GM12878 (cell line): Measurements from ENCODE around the gene CUEDC1. TPM values are rescaled to one million over a fixed set of nuclear protein-coding genes. Genes with fewer than 3 reads are reported as not detected.

Experiments used
- ATAC-seq: fragments of 200-7000 bp; cut with Tn5 transposase; 3 replicates; pipeline ENCODE4 v1.9.1; 2020; ENCODE audit warnings: mild to moderate bottlenecking, moderate library complexity
- BruUV-seq: library from RNA; stranded (reverse); fragments of 400-500 nt; replicated peaks from 2 replicates; lab custom pipeline; 2021; lab: Mats Ljungman, UMichigan
- CTCF ChIA-PET: fragments of 300-600 bp; sonication (Branson Sonifier 250); formaldehyde crosslinking; extraction: SDS; loops from one replicate; lab custom pipeline; 2021; ENCODE audit warnings: inconsistent platforms; lab: Yijun Ruan, JAX
- POLR2A ChIA-PET: fragments of 350-600 bp; formaldehyde crosslinking; extraction: SDS; loops from one replicate; lab custom pipeline; 2021; ENCODE audit warnings: inconsistent platforms; lab: Charles Lee
- RAD21 ChIA-PET: fragments of 300-600 bp; sonication (Branson Sonifier 250); formaldehyde crosslinking; loops from one replicate; lab custom pipeline; 2023; ENCODE audit warnings: antibody characterized with exemption; ENCODE audit not compliant: unreplicated experiment; lab: Charles Lee
- SMC1A ChIA-PET: fragments of 300-600 bp; sonication (Branson Sonifier 250); formaldehyde crosslinking; loops from one replicate; lab custom pipeline; 2023; ENCODE audit not compliant: unreplicated experiment, uncharacterized antibody; lab: Charles Lee
- DNase-seq: peaks from one replicate; pipeline ENCODE4 v3.0.0-alpha.2; 2011; ENCODE audit warnings: low read depth, low spot score
- FAIRE-seq: peaks from 3 replicates; lab custom pipeline; 2011; peaks lifted over from hg19 to GRCh38; lab: Jason Lieb, UNC
- H2AFZ ChIP-seq: 2 replicates; pipeline ENCODE4 v1.6.0; 2011; ENCODE audit warnings: low read depth, low read length, control low read depth; ENCODE audit not compliant: control insufficient read depth
- H3K27ac ChIP-seq: 2 replicates; pipeline ENCODE4 v1.5.1; 2011; ENCODE audit warnings: control low read depth; ENCODE audit not compliant: control insufficient read depth, insufficient read depth
- H3K27me3 ChIP-seq, 2 experiments: replicated peaks in 1 of 2; 2 replicates each; pipeline versions ENCODE4 v1.6.0 to v1.6.1; 2011; ENCODE audit warnings: low read length in 1 of 2; ENCODE audit not compliant: control insufficient read depth in 2 of 2, insufficient read depth in 2 of 2
- H3K36me3 ChIP-seq, 2 experiments: 2 replicates each; pipeline ENCODE4 v1.5.1; 2011; ENCODE audit warnings: low read length in 1 of 2; ENCODE audit not compliant: control insufficient read depth in 2 of 2, insufficient read depth in 2 of 2
- H3K4me1 ChIP-seq: 2 replicates; pipeline ENCODE4 v1.6.1; 2011; ENCODE audit warnings: mild to moderate bottlenecking, low read length, moderate library complexity, mixed read lengths; ENCODE audit not compliant: control insufficient read depth, insufficient read depth
- H3K4me2 ChIP-seq: 2 replicates; pipeline ENCODE4 v1.6.0; 2011; ENCODE audit warnings: control low read depth; ENCODE audit not compliant: control insufficient read depth, insufficient read depth
- H3K4me3 ChIP-seq: fragments of 200-600 bp; sonication (generic); 2 replicates; pipeline ENCODE4 v1.5.1; 2016
- H3K79me2 ChIP-seq: 2 replicates; pipeline ENCODE4 v1.6.0; 2011; ENCODE audit warnings: low read length; ENCODE audit not compliant: control insufficient read depth, insufficient read depth
- H3K9ac ChIP-seq: 2 replicates; pipeline ENCODE4 v1.8.0; 2011; ENCODE audit warnings: low read length, control low read depth, mixed read lengths; ENCODE audit not compliant: control insufficient read depth, insufficient read depth
- H3K9me3 ChIP-seq: replicated peaks from 3 replicates; pipeline ENCODE4 v1.5.1; 2011; ENCODE audit warnings: mild to moderate bottlenecking, low read length; ENCODE audit not compliant: control insufficient read depth, insufficient read depth
- H4K20me1 ChIP-seq: 2 replicates; pipeline ENCODE4 v1.6.0; 2011; ENCODE audit not compliant: control insufficient read depth, insufficient read depth
- BACH1 ChIP-seq: fragments of 450-650 bp; IDR thresholded peaks from 2 replicates; pipeline ENCODE4 v1.6.1; 2017; ENCODE audit warnings: mild to moderate bottlenecking, borderline replicate concordance
- CBFB ChIP-seq: IDR thresholded peaks from 2 replicates; pipeline ENCODE4 v1.6.1; 2016; ENCODE audit warnings: antibody characterized with exemption, low read depth
- ESRRA ChIP-seq: IDR thresholded peaks from 2 replicates; pipeline ENCODE4 v1.6.1; 2012; ENCODE audit warnings: mild to moderate bottlenecking, low read length, improper control_type of control experiment
- GATAD2B ChIP-seq: fragments of 450-650 bp; conservative IDR thresholded peaks from 2 replicates; pipeline ENCODE4 v1.6.1; 2017; ENCODE audit warnings: low read depth, mild to moderate bottlenecking, moderate library complexity
- IKZF2 ChIP-seq, 2 experiments: fragments of 450-650 bp; IDR thresholded peaks; 2 replicates each; pipeline ENCODE4 v1.6.1; 2017; ENCODE audit warnings: mild to moderate bottlenecking in 2 of 2, moderate library complexity in 2 of 2
- KAT2A ChIP-seq: conservative IDR thresholded peaks from 2 replicates; pipeline ENCODE4 v1.6.1; 2011; ENCODE audit warnings: low read depth, low read length; ENCODE audit not compliant: control insufficient read depth
- MYC ChIP-seq: IDR thresholded peaks from 2 replicates; pipeline ENCODE4 v1.6.1; 2011; ENCODE audit warnings: mild to moderate bottlenecking, low read length, moderate library complexity, inconsistent platforms; ENCODE audit not compliant: insufficient read depth, insufficient replicate concordance, insufficient read length, severe bottlenecking
- NBN ChIP-seq: fragments of 450-650 bp; IDR thresholded peaks from 2 replicates; pipeline ENCODE4 v1.6.1; 2016
- SMAD5 ChIP-seq: IDR thresholded peaks from 2 replicates; pipeline ENCODE4 v1.6.1; 2016; ENCODE audit warnings: antibody characterized with exemption, low read depth
- SREBF1 ChIP-seq: IDR thresholded peaks from 2 replicates; pipeline ENCODE4 v1.6.1; 2012; ENCODE audit warnings: mild to moderate bottlenecking, low read length
- SUZ12 ChIP-seq: fragments of 200-600 bp; sonication (generic); IDR thresholded peaks from one replicate; pipeline ENCODE4 v1.6.1; 2018; ENCODE audit warnings: antibody characterized with exemption, mild to moderate bottlenecking; ENCODE audit not compliant: unreplicated experiment
- TAF1 ChIP-seq: IDR thresholded peaks from 2 replicates; pipeline ENCODE4 v1.6.1; 2011; ENCODE audit warnings: mild to moderate bottlenecking, low read depth, low read length, borderline replicate concordance
- WGBS: methylation state at CpG from one replicate; pipeline ENCODE4 v1.1.6; 2016; ENCODE audit warnings: low lambda C conversion rate; ENCODE audit not compliant: insufficient replicate concordance, insufficient coverage; ENCODE audit errors: missing lambda C conversion rate; 5-methylcytosine and 5-hydroxymethylcytosine counted together
- in situ Hi-C: fragments of 300-500 bp; cut with MboI; formaldehyde crosslinking; loops from 9 replicates; pipeline ENCODE4 v1.14.3; 2018; ENCODE audit warnings: mixed read lengths
- intact Hi-C: fragments of 100-400 bp; cut with micrococcal nuclease; formaldehyde crosslinking; loops from one replicate; pipeline ENCODE4 v1.14.2; 2022; ENCODE audit not compliant: unreplicated experiment
- polyA plus RNA-seq, 11 experiments: library from polyadenylated mRNA; depleted of rRNA in 4 of 11; unstranded in 6 of 11; stranded (reverse) in 5 of 11; fragments of >200 nt; fragmentation: Nextera tagmentation in 4 of 11; fragmentation: Illumina TruSeq in 1 of 11; extraction: Ambion mirVana in 4 of 11; extraction: Trizol in 1 of 11; gene quantifications; 1 replicate in 1 of 11; 2 replicates in 10 of 11; pipeline versions ENCODE4 v1.2.1 to v1.2.3, GENCODE V29; 2011 to 2016; ENCODE audit warnings: inconsistent platforms in 2 of 11, missing spikeins in 2 of 11, low read depth in 1 of 11
- total RNA-seq, 4 experiments: library from RNA; depleted of rRNA in 3 of 4; stranded (reverse); fragments of >200 nt in 3 of 4; fragmentation: Illumina TruSeq in 1 of 4; extraction: Trizol in 1 of 4; gene quantifications; 2 replicates each; pipeline versions ENCODE4 v1.2.1 to v1.2.3, GENCODE V29; 2013 to 2021
- TF ChIP-seq, protein P1 (sequence below): IDR thresholded peaks from 2 replicates; pipeline ENCODE4 v1.6.1; 2011; ENCODE audit warnings: borderline replicate concordance, low read depth, mild to moderate bottlenecking, moderate library complexity, mixed read lengths, low read length; ENCODE audit not compliant: insufficient read depth; ENCODE audit errors: extremely low read length
- TF ChIP-seq, protein P2 (sequence below): IDR thresholded peaks from 2 replicates; pipeline ENCODE4 v1.6.1; 2012; ENCODE audit warnings: improper control_type of control experiment, low read depth, low read length; ENCODE audit not compliant: insufficient replicate concordance
- TF ChIP-seq, protein P3 (sequence below): IDR thresholded peaks from 2 replicates; pipeline ENCODE4 v1.6.1; 2011; ENCODE audit warnings: mild to moderate bottlenecking, low read depth, low read length, moderate library complexity; ENCODE audit not compliant: insufficient replicate concordance

CUEDC1 gene
- total and polyA plus RNA-seq, 10 of the 15 experiments (the other 5 are each of a cell fraction or from before 2014, with no cell fraction given): 0.24 to 7.4 (median 1.8) TPM

DNA sequence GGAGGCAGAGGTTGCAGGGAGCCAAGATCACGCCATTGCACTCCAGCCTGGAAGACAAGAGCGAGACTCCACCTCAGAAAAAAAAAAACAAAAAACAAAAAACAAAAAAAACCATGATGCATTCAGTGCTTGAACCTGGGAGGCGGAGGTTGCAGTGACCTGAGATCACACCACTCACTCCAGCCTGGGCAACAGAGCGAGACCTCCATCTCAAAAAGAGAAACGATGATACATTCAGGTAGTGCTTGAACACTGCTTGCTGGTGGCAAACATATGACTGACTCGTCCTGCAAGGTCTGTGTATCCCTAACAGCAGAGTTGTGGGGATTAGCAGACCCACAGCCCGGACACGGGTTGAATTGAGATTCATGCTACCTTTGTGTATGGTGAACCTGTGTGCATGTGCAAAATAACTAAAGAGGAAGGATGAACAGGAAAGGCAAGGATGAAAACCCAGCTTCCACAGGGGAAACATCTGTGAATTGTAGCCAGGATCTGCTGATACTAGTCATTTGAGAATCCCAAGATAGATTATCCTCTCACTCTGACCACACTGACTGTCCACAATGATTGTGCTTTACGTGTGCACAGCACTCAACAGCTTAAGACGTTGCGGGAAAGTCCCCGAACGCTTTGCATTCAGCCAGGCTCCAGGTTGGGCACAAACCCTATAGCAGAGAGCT, 53.0 kb downstream of the CUEDC1 start:
- peak; percentile 88 for DNase-seq
- intact Hi-C loops: loop anchor here (2.0 to 5.0 kb wide), 3 partner anchors 45 to 435 kb away; partner anchors contain the start of gene MRPS23
- ChIA-PET RAD21 (interaction anchor here (0.8 to 7.3 kb wide), 11 partner anchors 9 to 433 kb away, joined by 3 to 100 read pairs (median 18); partner anchors contain the start of genes CUEDC1, DYNLL2 and SRSF1), SMC1A (interaction anchor here (0.9 to 8.1 kb wide), 13 partner anchors 12 to 98 kb away, joined by 3 to 102 read pairs (median 7); partner anchors contain the start of gene CUEDC1), CTCF (interaction anchor here (0.9 to 8.5 kb wide), 12 partner anchors 9 to 96 kb away, joined by 3 to 134 read pairs (median 10); no protein-coding TSS in a partner anchor), POLR2A (interaction anchor here (0.8 to 4.7 kb wide), 7 partner anchors 28 to 105 kb away, joined by 3 to 50 read pairs (median 6); no protein-coding TSS in a partner anchor)
- Histone ChIP-seq H3K4me1 (peaks cover 58% of the 10 kb centered on the region), H3K79me2 (no peaks in the 10 kb centered on the region), H3K4me2 (peak overlapping the region; percentile 44), H3K36me3 (no peaks in the 10 kb centered on the region), H3K27me3 (no peaks in the 10 kb centered on the region), H3K9me3 (no peaks in the 10 kb centered on the region; the same call in 2 of the 3 replicates), H2AFZ (no peak overlapping the region), H3K4me3 (peak overlapping the region; percentile 35; the same call in 1 of the 2 replicates), H3K9ac (no peak overlapping the region; the same call in 1 of the 2 replicates), H3K27ac (peak overlapping the region; percentile 85), H4K20me1 (no peaks in the 10 kb centered on the region)
- in situ Hi-C loops: no loop called here
- ATAC-seq: peak; percentile 80
- FAIRE-seq: peak; percentile 99
- under 1% methylated on average over 13 of the region's 13 CpGs for WGBS
- no TSS peak for BruUV-seq
- TF ChIP-seq IKZF2 (IDR thresholded peaks at IDR 0.05): peak; percentile 83 to 89
- TF ChIP-seq CBFB: peak; percentile 9
- TF ChIP-seq TAF1: no peak
- peak; percentile 45; the same call in 1 of the 2 replicates for TF ChIP-seq BACH1
- TF ChIP-seq ESRRA: no peak
- peak; percentile 88 for TF ChIP-seq NBN
- TF ChIP-seq, protein P1, sequence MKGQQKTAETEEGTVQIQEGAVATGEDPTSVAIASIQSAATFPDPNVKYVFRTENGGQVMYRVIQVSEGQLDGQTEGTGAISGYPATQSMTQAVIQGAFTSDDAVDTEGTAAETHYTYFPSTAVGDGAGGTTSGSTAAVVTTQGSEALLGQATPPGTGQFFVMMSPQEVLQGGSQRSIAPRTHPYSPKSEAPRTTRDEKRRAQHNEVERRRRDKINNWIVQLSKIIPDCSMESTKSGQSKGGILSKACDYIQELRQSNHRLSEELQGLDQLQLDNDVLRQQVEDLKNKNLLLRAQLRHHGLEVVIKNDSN: no peak
- peak; percentile 27; the same call in 1 of the 2 replicates for TF ChIP-seq SREBF1
- TF ChIP-seq, protein P2, sequence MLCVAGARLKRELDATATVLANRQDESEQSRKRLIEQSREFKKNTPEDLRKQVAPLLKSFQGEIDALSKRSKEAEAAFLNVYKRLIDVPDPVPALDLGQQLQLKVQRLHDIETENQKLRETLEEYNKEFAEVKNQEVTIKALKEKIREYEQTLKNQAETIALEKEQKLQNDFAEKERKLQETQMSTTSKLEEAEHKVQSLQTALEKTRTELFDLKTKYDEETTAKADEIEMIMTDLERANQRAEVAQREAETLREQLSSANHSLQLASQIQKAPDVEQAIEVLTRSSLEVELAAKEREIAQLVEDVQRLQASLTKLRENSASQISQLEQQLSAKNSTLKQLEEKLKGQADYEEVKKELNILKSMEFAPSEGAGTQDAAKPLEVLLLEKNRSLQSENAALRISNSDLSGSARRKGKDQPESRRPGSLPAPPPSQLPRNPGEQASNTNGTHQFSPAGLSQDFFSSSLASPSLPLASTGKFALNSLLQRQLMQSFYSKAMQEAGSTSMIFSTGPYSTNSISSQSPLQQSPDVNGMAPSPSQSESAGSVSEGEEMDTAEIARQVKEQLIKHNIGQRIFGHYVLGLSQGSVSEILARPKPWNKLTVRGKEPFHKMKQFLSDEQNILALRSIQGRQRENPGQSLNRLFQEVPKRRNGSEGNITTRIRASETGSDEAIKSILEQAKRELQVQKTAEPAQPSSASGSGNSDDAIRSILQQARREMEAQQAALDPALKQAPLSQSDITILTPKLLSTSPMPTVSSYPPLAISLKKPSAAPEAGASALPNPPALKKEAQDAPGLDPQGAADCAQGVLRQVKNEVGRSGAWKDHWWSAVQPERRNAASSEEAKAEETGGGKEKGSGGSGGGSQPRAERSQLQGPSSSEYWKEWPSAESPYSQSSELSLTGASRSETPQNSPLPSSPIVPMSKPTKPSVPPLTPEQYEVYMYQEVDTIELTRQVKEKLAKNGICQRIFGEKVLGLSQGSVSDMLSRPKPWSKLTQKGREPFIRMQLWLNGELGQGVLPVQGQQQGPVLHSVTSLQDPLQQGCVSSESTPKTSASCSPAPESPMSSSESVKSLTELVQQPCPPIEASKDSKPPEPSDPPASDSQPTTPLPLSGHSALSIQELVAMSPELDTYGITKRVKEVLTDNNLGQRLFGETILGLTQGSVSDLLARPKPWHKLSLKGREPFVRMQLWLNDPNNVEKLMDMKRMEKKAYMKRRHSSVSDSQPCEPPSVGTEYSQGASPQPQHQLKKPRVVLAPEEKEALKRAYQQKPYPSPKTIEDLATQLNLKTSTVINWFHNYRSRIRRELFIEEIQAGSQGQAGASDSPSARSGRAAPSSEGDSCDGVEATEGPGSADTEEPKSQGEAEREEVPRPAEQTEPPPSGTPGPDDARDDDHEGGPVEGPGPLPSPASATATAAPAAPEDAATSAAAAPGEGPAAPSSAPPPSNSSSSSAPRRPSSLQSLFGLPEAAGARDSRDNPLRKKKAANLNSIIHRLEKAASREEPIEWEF: no peak
- TF ChIP-seq MYC: no peak
- no peak; the same call in 1 of the 2 replicates for TF ChIP-seq GATAD2B
- TF ChIP-seq SUZ12: no peak
- TF ChIP-seq KAT2A: no peak
- TF ChIP-seq, protein P3, sequence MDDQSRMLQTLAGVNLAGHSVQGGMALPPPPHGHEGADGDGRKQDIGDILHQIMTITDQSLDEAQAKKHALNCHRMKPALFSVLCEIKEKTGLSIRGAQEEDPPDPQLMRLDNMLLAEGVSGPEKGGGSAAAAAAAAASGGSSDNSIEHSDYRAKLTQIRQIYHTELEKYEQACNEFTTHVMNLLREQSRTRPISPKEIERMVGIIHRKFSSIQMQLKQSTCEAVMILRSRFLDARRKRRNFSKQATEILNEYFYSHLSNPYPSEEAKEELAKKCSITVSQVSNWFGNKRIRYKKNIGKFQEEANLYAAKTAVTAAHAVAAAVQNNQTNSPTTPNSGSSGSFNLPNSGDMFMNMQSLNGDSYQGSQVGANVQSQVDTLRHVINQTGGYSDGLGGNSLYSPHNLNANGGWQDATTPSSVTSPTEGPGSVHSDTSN: no peak
- no peak for TF ChIP-seq SMAD5
